ENCODE data around the gene SH3RF3. TPM values are rescaled to one million over a fixed set of nuclear protein-coding genes. Genes with fewer than 3 reads are reported as not detected.

The SH3RF3 gene
- polyA plus RNA-seq, 1 of the 3 experiments (the other 2 are of a cell fraction), result 1.9 TPM

GRCh38 chr2:109437325-109438090 is 308.5 kb downstream of the SH3RF3 start:
- Histone ChIP-seq H3K9me3 (peaks cover 2% of the 10 kb centered on the region; the same call in 1 of the 2 replicates), H3K4me2 (no peak overlapping the region), H3K27ac (ENCODE audit: low read depth in 2 of 2, low read length in 1 of 2) (no peak overlapping the region), H3K9me2 (no peaks in the 10 kb centered on the region), H3K36me3 (replicated peaks in 1 of 2; ENCODE audit: control insufficient read depth in 1 of 2, insufficient read depth in 2 of 2, low read length in 1 of 2) (peaks cover 9 to 20% of the 10 kb centered on the region in 2 experiments), H4K20me1 (ENCODE audit: insufficient read depth) (no peaks in the 10 kb centered on the region), H3F3A (replicated peaks; ENCODE audit: insufficient read depth) (peaks cover 5% of the 10 kb centered on the region), H3K79me2 (ENCODE audit: insufficient read depth) (no peaks in the 10 kb centered on the region), H3K4me3 (ENCODE audit: low read depth in 2 of 2, low read length in 1 of 2) (no peak overlapping the region), H3K27me3 (ENCODE audit: insufficient read depth) (no peaks in the 10 kb centered on the region), H3K9ac (no peak overlapping the region), H2AFZ (ENCODE audit: low read depth) (no peak overlapping the region), H3K4me1 (ENCODE audit: control insufficient read depth in 1 of 2, insufficient read depth in 2 of 2, low read depth in 1 of 2, low read length in 1 of 2) (no peaks in the 10 kb centered on the region; a peak in 1 of 4 replicates)
- WGBS (ENCODE audit: low lambda C conversion rate), result 93% methylated on average over 15 of the region's 15 CpGs
- ChIA-PET POLR2A (no interaction called here), CTCF (no interaction called here)
- no peak for DNase-seq
- TF ChIP-seq CTCF (IDR thresholded peaks at IDR 0.05), result no peak
- no peak for TF ChIP-seq REST (IDR thresholded peaks at IDR 0.05; ENCODE audit: low read depth, low read length)
- TF ChIP-seq POLR2AphosphoS5 (IDR thresholded peaks at IDR 0.05; ENCODE audit: low read depth, low read length), result no peak
- TF ChIP-seq ZBTB33 (IDR thresholded peaks at IDR 0.05; ENCODE audit: borderline replicate concordance, low read depth), result no peak
- TF ChIP-seq RAD21 (IDR thresholded peaks at IDR 0.05; ENCODE audit: low read length), result no peak
- TF ChIP-seq ELF1 (IDR thresholded peaks at IDR 0.05), result no peak
- no peak for TF ChIP-seq RXRA (IDR thresholded peaks at IDR 0.05; ENCODE audit: borderline replicate concordance, low read depth)
- TF ChIP-seq FOSL2 (IDR thresholded peaks at IDR 0.05; ENCODE audit: borderline replicate concordance, low read depth), result no peak
- TF ChIP-seq TEAD4 (IDR thresholded peaks at IDR 0.05; ENCODE audit: borderline replicate concordance, insufficient read depth), result no peak
- TF ChIP-seq EP300 (IDR thresholded peaks at IDR 0.05; ENCODE audit: borderline replicate concordance in 1 of 2, low read depth in 1 of 2, low read length in 1 of 2), result no peak
- TF ChIP-seq IRF3 (IDR thresholded peaks at IDR 0.05; ENCODE audit: low read depth, low read length), result no peak

Measured in SK-N-SH (cell line).